ENCODE measurements around the gene KCTD21.

DNA sequence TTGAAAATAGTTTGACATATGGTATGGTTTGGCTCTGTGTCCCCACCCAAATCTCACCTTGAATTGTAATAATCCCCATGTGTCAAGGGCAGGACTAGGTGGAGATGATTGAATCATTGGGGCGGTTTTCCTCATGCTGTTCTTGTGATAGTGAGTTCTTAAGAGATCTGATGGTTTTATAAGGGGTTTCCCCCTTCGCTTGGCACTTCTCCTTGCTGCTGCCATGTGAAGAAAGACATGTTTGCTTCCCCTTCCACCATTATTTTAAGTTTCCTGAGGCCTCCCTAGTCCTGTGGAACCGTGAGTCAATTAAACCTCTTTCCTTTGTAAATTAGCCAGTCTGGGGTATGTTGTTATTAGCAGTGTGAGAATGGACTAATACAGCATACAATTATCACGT lies 7.7 kb downstream of the KCTD21 start:
- TF ChIP-seq EZH2 (IDR thresholded peaks at IDR 0.05; ENCODE audit: insufficient read depth, poor library complexity, severe bottlenecking) (no peak), EZH2phosphoT487 (IDR thresholded peaks at IDR 0.05; ENCODE audit: insufficient read depth, low read depth) (no peak)
